ENCODE results near the gene CDCA4. TPM values are rescaled to one million over a fixed set of nuclear protein-coding genes. Genes with fewer than 3 reads are reported as not detected.

The CDCA4 gene
- total and polyA plus RNA-seq, 2 donors (not counting 1 experiment from before 2014, with no cell fraction given) = 6.3 to 11.7 TPM

GRCh38 chr14:105019861-105020814 is 745 bp downstream of the CDCA4 start:
- 6% methylated on average over 71 of the region's 75 CpGs for WGBS (ENCODE audit: insufficient coverage)
- peak overlapping the region; percentile 73 for H2AFZ ChIP-seq (ENCODE audit: insufficient read depth, low read depth, low read length, poor library complexity, severe bottlenecking)
- H3K27ac Mint-ChIP-seq = peak overlapping the region; percentile 89
- peak overlapping the region in 1 of 2 donors; percentile 77 for H3K27ac ChIP-seq (ENCODE audit: low read length in 2 of 2)
- TF ChIP-seq CTCF (IDR thresholded peaks at IDR 0.05) (no peak), EZH2 (IDR thresholded peaks at IDR 0.05; ENCODE audit: borderline replicate concordance, insufficient read depth, low read depth, low read length, poor library complexity, severe bottlenecking) (no peak)
- peak overlapping the region; percentile 89 for H3K4me3 Mint-ChIP-seq
- H3K9ac ChIP-seq (ENCODE audit: low read length) = peak overlapping the region; percentile 75
- peaks cover 0 to 3% (median 0%) of the 10 kb centered on the region in 3 donors for H3K9me3 ChIP-seq (ENCODE audit: control extremely low read depth in 1 of 3, control insufficient read depth in 2 of 3, insufficient read depth in 1 of 3, low read length in 2 of 3)
- H3K4me2 ChIP-seq (replicated peaks; ENCODE audit: low read depth, low read length, poor library complexity, severe bottlenecking) = peak overlapping the region; percentile 91
- H3K27me3 ChIP-seq (replicated peaks in 1 of 4; ENCODE audit: control extremely low read depth in 1 of 4, control insufficient read depth in 3 of 4, insufficient read depth in 4 of 4, low read length in 3 of 4) = no peaks in the 10 kb centered on the region
- H3K27me3 Mint-ChIP-seq = no peaks in the 10 kb centered on the region
- peaks cover 59% of the 10 kb centered on the region for H3K4me1 Mint-ChIP-seq
- H3K4me3 ChIP-seq (ENCODE audit: control extremely low read depth in 1 of 5, extremely low read depth in 1 of 5, insufficient read depth in 1 of 5, low read depth in 2 of 5, low read length in 4 of 5) = peak overlapping the region; percentile 43 to 75 (median 68)
- intact Hi-C loops (cut with micrococcal nuclease) = loop anchor here (2.0 kb wide), 1 partner anchor 43 kb away; no protein-coding TSS in a partner anchor
- H3K4me1 ChIP-seq (ENCODE audit: control insufficient read depth in 2 of 2, insufficient read depth in 2 of 2, low read length in 2 of 2) = peaks cover 17 to 40% of the 10 kb centered on the region in 2 donors
- peaks cover 59% of the 10 kb centered on the region for H3K79me2 ChIP-seq (ENCODE audit: control insufficient read depth, insufficient read depth, low read length)
- H3K9me3 Mint-ChIP-seq (ENCODE audit: insufficient read depth) = no peaks in the 10 kb centered on the region
- CTCF ChIA-PET = interaction anchor here (0.7 to 4.2 kb wide), 13 partner anchors 19 to 70 kb away, joined by 3 to 43 read pairs (median 4); partner anchors contain the start of gene CLBA1
- DNase-seq (peak; percentile 82), ATAC-seq (ENCODE audit: low read depth) (peak; percentile 4)
- H4K20me1 ChIP-seq (ENCODE audit: control insufficient read depth, insufficient read depth, low read length, poor library complexity, severe bottlenecking) = peaks cover 39% of the 10 kb centered on the region
- no peaks in the 10 kb centered on the region for H3K36me3 ChIP-seq (replicated peaks in 1 of 2; ENCODE audit: control extremely low read depth in 1 of 2, control insufficient read depth in 1 of 2, extremely low read depth in 1 of 2, insufficient read depth in 2 of 2, low read length in 1 of 2)
- POLR2A ChIA-PET = interaction anchor here (0.8 to 1.7 kb wide), 3 partner anchors 35 to 45 kb away, joined by 3 to 14 read pairs (median 3); partner anchors contain the start of genes CLBA1 and GPR132
